Stimulated activated CD8-positive, alpha-beta memory T cell treated with anti-CD3 and anti-CD28 coated beads, Interleukin-4, amount 100 ng/mL, for 4 hours (primary cell): ENCODE data around the gene MYH4.

Experiments
- DNase-seq, 2 donors: peaks; one replicate each; pipeline ENCODE4 v3.0.0-alpha.2; 2020; ENCODE audit warnings: low read depth in 2 of 2, low spot score in 1 of 2

Gene MYH4

GRCh38 chr17:10421900-10422542 is 47.3 kb downstream of the MYH4 start, which contains the start of gene MYH8:
TSS of gene MYH8 (minus strand) at chr17:10421950. CDS start at chr17:10420227, 1,723 bp downstream.
- DNase-seq, result no peak

GRCh38 chr17:10421211-10421610 is 48.1 kb downstream of the MYH4 start:
- no peak for DNase-seq

- no peak for DNase-seq
Observed at GRCh38 chr17:10420811-10421210, 48.5 kb downstream of the MYH4 start.

- DNase-seq, result no peak
Observed at GRCh38 chr17:10417431-10417830, 51.9 kb downstream of the MYH4 start.

GRCh38 chr17:10415161-10415560 is 54.2 kb downstream of the MYH4 start:
- DNase-seq, result no peak

- no peak for DNase-seq
Observed at GRCh38 chr17:10403589-10403988, 65.8 kb downstream of the MYH4 start.

- DNase-seq, result no peak
Observed at GRCh38 chr17:10398352-10398751, 71.0 kb downstream of the MYH4 start.

GRCh38 chr17:10396524-10397163 is 72.7 kb downstream of the MYH4 start:
- DNase-seq, result no peak

GRCh38 chr17:10394201-10394887 is 75.0 kb downstream of the MYH4 start:
- no peak for DNase-seq
